Ovary (tissue), 9 donors: ENCODE data around the gene AGT. TPM values are rescaled to one million over a fixed set of nuclear protein-coding genes. Genes with fewer than 3 reads are reported as not detected.

Experiments
- DNase-seq, 5 donors: peaks; one replicate each; pipeline ENCODE4 v3.0.0-alpha.2; 2019 to 2020
- H3K27ac ChIP-seq, 2 donors: fragments of 200-600 bp; one replicate each; pipeline versions ENCODE4 v1.5.1 to v1.8.0; 2019 to 2022
- H3K27me3 ChIP-seq: fragments of 200-600 bp; one replicate; pipeline ENCODE4 v1.8.0; 2022
- H3K36me3 ChIP-seq: fragments of 200-600 bp; sonication (generic); one replicate; pipeline ENCODE4 v1.5.1; 2019
- H3K4me1 ChIP-seq: one replicate; pipeline ENCODE4 v1.8.1; 2013; ENCODE audit warnings: mild to moderate bottlenecking, moderate library complexity; ENCODE audit not compliant: insufficient read depth
- H3K4me3 ChIP-seq: fragments of 200-600 bp; sonication (generic); one replicate; pipeline ENCODE4 v1.5.1; 2017
- H3K9me3 ChIP-seq, 2 donors: fragments of 200-600 bp in 1 of 2; sonication (generic) in 1 of 2; one replicate each; pipeline versions ENCODE4 v1.5.1 to v1.8.1; 2013 to 2019; ENCODE audit warnings: mild to moderate bottlenecking in 1 of 2, moderate library complexity in 1 of 2
- EP300 ChIP-seq: sonication (generic); formaldehyde crosslinking; IDR thresholded peaks from one replicate; pipeline ENCODE4 v1.6.1; 2017; ENCODE audit warnings: antibody characterized with exemption
- POLR2A ChIP-seq: fragments of 450-650 bp; IDR thresholded peaks from one replicate; pipeline ENCODE4 v1.6.1; 2017; ENCODE audit warnings: antibody characterized with exemption, mild to moderate bottlenecking, moderate library complexity
- WGBS, 3 donors: extraction: QIAGEN DNeasy Blood & Tissue Kit in 1 of 3; methylation state at CpG; one replicate each; pipeline versions ENCODE4 v1.1.5 to v1.1.7; 2013 to 2017; 5-methylcytosine and 5-hydroxymethylcytosine counted together
- intact Hi-C, 4 donors: fragments of 100-400 bp; cut with DNase I; formaldehyde crosslinking; loops; one replicate each; pipeline versions ENCODE4 v1.11.0 to v1.15.1; 2022 to 2023
- polyA plus RNA-seq, 2 donors: library from polyadenylated mRNA; stranded (reverse); fragments of 200-250 nt in 1 of 2; fragments of 350-450 nt in 1 of 2; fragmentation: Illumina TruSeq in 1 of 2; extraction: RNeasy Lipid Tissue Mini Kit (QIAGEN cat#74804) in 1 of 2; gene quantifications; one replicate each; pipeline ENCODE4 v1.2.3, GENCODE V29; 2013 to 2014
- total RNA-seq, 7 donors: library from RNA; depleted of rRNA in 2 of 7; stranded (reverse); fragments of >200 nt in 2 of 7; fragmentation: NEBNext Ultra II Directional in 3 of 7; extraction: Animal tissue kit (Norgen Biotek cat#: 25700) in 3 of 7; gene quantifications; one replicate each; pipeline versions ENCODE4 v1.1.0 to v1.2.4, GENCODE V29; 2016 to 2023
- TF ChIP-seq, protein P1 (sequence below), 3 donors: fragments of 450-650 bp in 2 of 3; fragments of 200-600 bp in 1 of 3; IDR thresholded peaks; one replicate each; pipeline versions ENCODE4 v1.5.1 to v1.8.0; 2016 to 2022; ENCODE audit warnings: antibody characterized with exemption in 3 of 3, mild to moderate bottlenecking in 1 of 3
- donor health status: DM: no; HTN: no; CAD: no; lungs with moderate emphysema.
- donor health status: DM: no; HTN: no; CAD: no.
- donor health status: Bipolar disorder and iron deficiency.
- donor health status: DM: yes; HTN: yes; CAD: no.
- donor health status: DM: no; HTN: no; CAD: no.
- donor health status: DM: yes; HTN: yes; CAD: no.

Gene AGT
- total and polyA plus RNA-seq, 9 donors = 0.60 to 10.0 (median 3.3) TPM

DNA sequence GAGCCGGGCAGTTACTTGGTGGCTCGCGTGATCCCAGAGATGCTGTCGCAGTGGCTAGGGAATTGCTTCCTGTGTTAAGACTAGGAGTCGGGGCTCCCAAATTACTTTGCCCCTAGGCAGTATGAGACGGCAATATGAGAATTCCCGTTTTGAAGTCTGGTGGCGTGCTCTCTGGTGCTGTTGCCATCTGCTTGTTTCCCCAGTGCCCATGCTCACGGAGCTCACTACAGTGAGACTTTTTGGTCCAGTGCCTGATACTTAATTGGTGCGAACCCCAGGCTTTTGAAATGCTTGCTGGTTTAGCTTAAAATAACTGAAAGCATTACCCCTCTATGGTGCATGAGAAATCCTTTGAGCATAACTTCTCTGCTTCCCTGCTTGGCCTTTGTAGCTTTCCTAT, 22.3 kb downstream of the AGT start:
- DNase-seq = no peak
- 96 to 99% (median 96%) methylated on average over 10 of the region's 10 CpGs for WGBS, 3 donors
- H3K4me3 ChIP-seq = no peak overlapping the region
- TF ChIP-seq, protein P1, sequence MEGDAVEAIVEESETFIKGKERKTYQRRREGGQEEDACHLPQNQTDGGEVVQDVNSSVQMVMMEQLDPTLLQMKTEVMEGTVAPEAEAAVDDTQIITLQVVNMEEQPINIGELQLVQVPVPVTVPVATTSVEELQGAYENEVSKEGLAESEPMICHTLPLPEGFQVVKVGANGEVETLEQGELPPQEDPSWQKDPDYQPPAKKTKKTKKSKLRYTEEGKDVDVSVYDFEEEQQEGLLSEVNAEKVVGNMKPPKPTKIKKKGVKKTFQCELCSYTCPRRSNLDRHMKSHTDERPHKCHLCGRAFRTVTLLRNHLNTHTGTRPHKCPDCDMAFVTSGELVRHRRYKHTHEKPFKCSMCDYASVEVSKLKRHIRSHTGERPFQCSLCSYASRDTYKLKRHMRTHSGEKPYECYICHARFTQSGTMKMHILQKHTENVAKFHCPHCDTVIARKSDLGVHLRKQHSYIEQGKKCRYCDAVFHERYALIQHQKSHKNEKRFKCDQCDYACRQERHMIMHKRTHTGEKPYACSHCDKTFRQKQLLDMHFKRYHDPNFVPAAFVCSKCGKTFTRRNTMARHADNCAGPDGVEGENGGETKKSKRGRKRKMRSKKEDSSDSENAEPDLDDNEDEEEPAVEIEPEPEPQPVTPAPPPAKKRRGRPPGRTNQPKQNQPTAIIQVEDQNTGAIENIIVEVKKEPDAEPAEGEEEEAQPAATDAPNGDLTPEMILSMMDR (IDR thresholded peaks at IDR 0.05) = no peak
- no peak for TF ChIP-seq POLR2A
- TF ChIP-seq EP300 = no peak
- H3K9me3 ChIP-seq = no peaks in the 10 kb centered on the region
- no peaks in the 10 kb centered on the region for H3K4me1 ChIP-seq
- H3K36me3 ChIP-seq = no peaks in the 10 kb centered on the region
- no peaks in the 10 kb centered on the region for H3K27me3 ChIP-seq
- intact Hi-C loops = no loop called here
- no peak overlapping the region for H3K27ac ChIP-seq

DNA sequence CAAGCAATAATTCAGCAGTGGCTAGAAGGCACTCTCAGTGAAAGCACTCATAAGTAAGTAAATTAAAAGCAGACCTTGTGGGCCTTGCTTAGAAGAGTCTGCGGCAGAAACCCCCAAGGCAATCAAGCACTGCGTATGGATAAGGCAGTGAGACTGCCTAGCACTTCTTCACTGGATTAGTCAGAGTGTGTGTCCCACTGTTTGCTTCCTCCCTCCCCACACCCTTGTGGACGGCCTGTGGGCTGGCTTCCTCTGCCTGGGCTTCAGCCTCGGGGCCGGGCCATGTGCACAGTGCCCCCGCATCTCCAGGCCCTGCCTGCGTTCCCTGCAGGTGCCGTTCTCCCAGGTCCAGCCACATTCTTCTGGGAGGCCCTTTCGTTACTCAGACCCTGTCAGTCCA, 23.8 kb downstream of the AGT start:
- intact Hi-C loops = no loop called here
- no peak for DNase-seq
- TF ChIP-seq POLR2A = no peak
- no peak for TF ChIP-seq EP300
- TF ChIP-seq, protein P1 (IDR thresholded peaks at IDR 0.05) = no peak
- WGBS, 3 donors = 83 to 88% (median 85%) methylated on average over 9 of the region's 9 CpGs
- Histone ChIP-seq H3K4me3 (no peak overlapping the region), H3K9me3 (no peaks in the 10 kb centered on the region), H3K4me1 (no peaks in the 10 kb centered on the region), H3K27ac (no peak overlapping the region), H3K27me3 (no peaks in the 10 kb centered on the region), H3K36me3 (no peaks in the 10 kb centered on the region)

DNA sequence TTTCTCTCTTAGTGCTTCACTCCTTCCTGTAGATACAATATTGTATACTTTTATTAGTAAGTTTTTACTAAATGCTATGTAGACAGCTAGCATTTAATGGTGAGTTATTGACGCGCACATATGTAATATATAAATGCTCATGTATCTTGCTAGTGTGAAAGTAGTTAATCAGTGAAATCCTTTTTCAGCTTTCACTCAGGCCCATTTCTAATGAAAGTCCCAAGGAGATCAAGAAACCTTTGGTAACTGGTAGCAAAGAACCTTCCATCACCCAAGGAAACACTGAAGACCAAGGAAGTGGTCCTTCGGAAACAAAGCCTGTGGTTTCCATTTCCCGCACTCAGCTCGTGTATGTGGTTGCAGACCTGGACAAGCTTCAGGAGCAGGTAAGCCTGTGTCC, 27.2 kb downstream of the AGT start:
- no peak overlapping the region for H3K4me3 ChIP-seq
- peaks cover under 1% of the 10 kb centered on the region for H3K4me1 ChIP-seq
- no peaks in the 10 kb centered on the region for H3K27me3 ChIP-seq
- TF ChIP-seq EP300 (no peak), POLR2A (no peak)
- 77 to 86% (median 84%) methylated on average over 5 of the region's 5 CpGs for WGBS, 3 donors
- H3K9me3 ChIP-seq = no peaks in the 10 kb centered on the region
- no peaks in the 10 kb centered on the region for H3K36me3 ChIP-seq
- intact Hi-C loops = no loop called here
- H3K27ac ChIP-seq = no peak overlapping the region
- no peak for DNase-seq

DNA sequence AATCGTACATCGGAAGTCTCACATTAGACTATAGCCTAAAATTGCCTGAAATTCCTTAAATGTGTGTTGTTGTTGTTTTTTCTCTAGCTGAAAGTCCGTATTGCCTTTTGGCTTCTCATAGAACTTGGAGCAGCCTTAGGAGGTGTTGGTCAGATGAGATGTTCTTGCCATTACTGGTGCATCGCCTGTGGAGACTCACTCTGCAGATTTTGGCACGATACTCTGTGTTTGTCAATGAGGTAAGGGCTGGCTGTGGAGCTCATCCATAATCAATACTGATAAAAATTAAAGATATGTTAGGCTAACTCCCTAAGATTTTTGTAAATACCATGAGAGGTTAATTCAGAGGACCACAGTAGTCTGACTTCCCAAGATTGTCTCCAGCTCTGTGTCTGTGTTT, 28.9 kb downstream of the AGT start:
- no peak overlapping the region for H3K4me3 ChIP-seq
- H3K27me3 ChIP-seq = no peaks in the 10 kb centered on the region
- DNase-seq = no peak
- 89 to 90% (median 89%) methylated on average over 5 of the region's 5 CpGs for WGBS, 3 donors
- no peaks in the 10 kb centered on the region for H3K9me3 ChIP-seq
- no peak overlapping the region for H3K27ac ChIP-seq
- intact Hi-C loops = no loop called here
- TF ChIP-seq POLR2A (no peak), EP300 (no peak)
- TF ChIP-seq, protein P1 (IDR thresholded peaks at IDR 0.05) = no peak
- no peaks in the 10 kb centered on the region for H3K36me3 ChIP-seq
- H3K4me1 ChIP-seq = peaks cover 2% of the 10 kb centered on the region

DNA sequence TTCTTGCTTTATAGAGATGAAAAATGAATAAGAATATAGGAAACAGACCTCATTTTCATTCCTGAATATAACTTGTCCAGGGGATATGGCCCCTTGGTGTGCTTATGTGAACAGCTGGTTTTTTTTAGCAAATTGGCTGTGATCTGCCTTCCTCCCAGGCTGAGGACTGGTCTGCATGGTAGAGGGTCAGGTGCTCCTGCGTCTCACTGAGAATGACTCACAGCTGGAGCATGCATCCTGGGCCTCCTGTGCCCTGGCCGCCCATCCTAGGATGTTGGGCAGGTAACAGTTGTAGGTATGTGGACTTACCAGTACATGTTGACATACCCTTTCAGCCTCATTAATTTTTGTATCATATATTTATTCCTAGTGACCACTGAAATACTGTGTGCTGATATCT, 29.8 kb downstream of the AGT start:
- Histone ChIP-seq H3K9me3 (no peaks in the 10 kb centered on the region), H3K27ac (no peak overlapping the region), H3K27me3 (no peaks in the 10 kb centered on the region), H3K4me1 (peaks cover 2% of the 10 kb centered on the region), H3K36me3 (no peaks in the 10 kb centered on the region), H3K4me3 (no peak overlapping the region)
- DNase-seq = no peak
- intact Hi-C loops = no loop called here
- WGBS, 3 donors = 93 to 96% (median 94%) methylated on average over 2 of the region's 2 CpGs
- TF ChIP-seq EP300 (no peak), POLR2A (no peak)
- TF ChIP-seq, protein P1 (IDR thresholded peaks at IDR 0.05) = no peak
